WTC11 (cell line): Measurements from ENCODE around the gene NRSN2. TPM values are rescaled to one million over a fixed set of nuclear protein-coding genes. Genes with fewer than 3 reads are reported as not detected.

Experiments used
- ATAC-seq: fragments of 200-7000 bp; cut with Tn5 transposase; 2 replicates; pipeline ENCODE4 v1.10.0; 2021; ENCODE audit warnings: mild to moderate bottlenecking, moderate library complexity
- CTCF ChIA-PET: fragments of 300-600 bp; sonication (Branson Sonifier 250); formaldehyde crosslinking; loops from one replicate; lab custom pipeline; 2021; ENCODE audit warnings: antibody characterized with exemption; lab: Charles Lee
- POLR2A ChIA-PET: fragments of 350-600 bp; sonication (Branson Sonifier 250); formaldehyde crosslinking; loops from one replicate; lab custom pipeline; 2021; ENCODE audit warnings: antibody characterized with exemption; lab: Charles Lee
- DNase-seq: peaks from one replicate; pipeline ENCODE4 v3.0.0; 2021; ENCODE audit warnings: low spot score
- H3K27ac Mint-ChIP-seq: 2 replicates; pipeline ENCODE4 v1.8.0; 2021; ENCODE audit warnings: mixed read lengths
- H3K27me3 Mint-ChIP-seq: 2 replicates; pipeline ENCODE4 v1.8.0; 2021; ENCODE audit warnings: low read depth, mild to moderate bottlenecking, moderate library complexity, mixed read lengths
- H3K36me3 Mint-ChIP-seq: 2 replicates; pipeline ENCODE4 v1.8.0; 2021; ENCODE audit warnings: mixed read lengths
- H3K4me1 Mint-ChIP-seq: 2 replicates; pipeline ENCODE4 v1.8.0; 2022; ENCODE audit warnings: mixed read lengths
- H3K4me3 Mint-ChIP-seq: 2 replicates; pipeline ENCODE4 v1.8.0; 2021; ENCODE audit warnings: mild to moderate bottlenecking, moderate library complexity, mixed read lengths
- H3K9me3 Mint-ChIP-seq: 2 replicates; pipeline ENCODE4 v1.8.0; 2021; ENCODE audit warnings: mixed read lengths
- ATF2 ChIP-seq: sonication (generic); formaldehyde crosslinking; IDR thresholded peaks from 2 replicates; pipeline ENCODE4 v1.8.1; 2022; ENCODE audit warnings: low read depth, missing genetic modification reagents, borderline replicate concordance
- ATF6 ChIP-seq: sonication (generic); formaldehyde crosslinking; IDR thresholded peaks from 2 replicates; pipeline ENCODE4 v1.8.1; 2023; ENCODE audit warnings: mild to moderate bottlenecking, missing genetic modification reagents
- CREB1 ChIP-seq: sonication (generic); formaldehyde crosslinking; IDR thresholded peaks from 2 replicates; pipeline ENCODE4 v1.8.0; 2023; ENCODE audit warnings: mild to moderate bottlenecking, missing genetic modification reagents
- E2F4 ChIP-seq: sonication (generic); formaldehyde crosslinking; IDR thresholded peaks from 2 replicates; pipeline ENCODE4 v1.8.1; 2022; ENCODE audit warnings: low read depth, mild to moderate bottlenecking, moderate library complexity, missing genetic modification reagents, borderline replicate concordance
- E2F5 ChIP-seq: sonication (generic); formaldehyde crosslinking; IDR thresholded peaks from 2 replicates; pipeline ENCODE4 v1.8.1; 2022; ENCODE audit warnings: mild to moderate bottlenecking, moderate library complexity, missing genetic modification reagents
- ELF4 ChIP-seq: sonication (generic); formaldehyde crosslinking; IDR thresholded peaks from 2 replicates; pipeline ENCODE4 v1.8.1; 2022; ENCODE audit warnings: low read depth, mild to moderate bottlenecking, moderate library complexity, missing genetic modification reagents
- JUN ChIP-seq: sonication (generic); formaldehyde crosslinking; IDR thresholded peaks from 2 replicates; pipeline ENCODE4 v1.8.0; 2023; ENCODE audit warnings: mild to moderate bottlenecking, missing genetic modification reagents
- KAT7 ChIP-seq: sonication (generic); formaldehyde crosslinking; IDR thresholded peaks from 2 replicates; pipeline ENCODE4 v1.8.1; 2023; ENCODE audit warnings: missing genetic modification reagents, mild to moderate bottlenecking, borderline replicate concordance
- MXD4 ChIP-seq: fragments of 250-450 bp; sonication (Bioruptor Pico); IDR thresholded peaks from 2 replicates; pipeline ENCODE4 v1.8.0; 2021; ENCODE audit warnings: mild to moderate bottlenecking, moderate library complexity, borderline replicate concordance
- NR3C1 ChIP-seq: sonication (generic); formaldehyde crosslinking; conservative IDR thresholded peaks from 2 replicates; pipeline ENCODE4 v1.8.1; 2023; ENCODE audit warnings: low read depth, mild to moderate bottlenecking, missing genetic modification reagents
- USF2 ChIP-seq: sonication (generic); formaldehyde crosslinking; IDR thresholded peaks from 2 replicates; pipeline ENCODE4 v1.8.1; 2023; ENCODE audit warnings: mild to moderate bottlenecking, missing genetic modification reagents, moderate library complexity
- ZNF138 ChIP-seq: sonication (generic); formaldehyde crosslinking; conservative IDR thresholded peaks from 2 replicates; pipeline ENCODE4 v1.8.1; 2022; ENCODE audit warnings: mild to moderate bottlenecking, moderate library complexity, missing genetic modification reagents
- ZNF219 ChIP-seq: sonication (generic); formaldehyde crosslinking; IDR thresholded peaks from 2 replicates; pipeline ENCODE4 v1.8.0; 2023; ENCODE audit warnings: missing genetic modification reagents, mild to moderate bottlenecking, borderline replicate concordance
- ZNF281 ChIP-seq: sonication (generic); formaldehyde crosslinking; IDR thresholded peaks from 2 replicates; pipeline ENCODE4 v1.8.0; 2023; ENCODE audit warnings: mild to moderate bottlenecking, missing genetic modification reagents
- ZNF425 ChIP-seq: fragments of 250-450 bp; sonication (Bioruptor Pico); conservative IDR thresholded peaks from 2 replicates; pipeline ENCODE4 v1.9.0; 2021; ENCODE audit warnings: mild to moderate bottlenecking
- total RNA-seq: library from RNA; stranded (reverse); gene quantifications from 3 replicates; pipeline ENCODE4 v1.2.3, GENCODE V29; 2021

NRSN2 gene
- total RNA-seq, 1 experiment from 2014 or later: 23.0 TPM

- Mint-ChIP-seq H3K9me3 (no peaks in the 10 kb centered on the region), H3K36me3 (no peaks in the 10 kb centered on the region), H3K27me3 (peaks cover 25% of the 10 kb centered on the region), H3K27ac (no peak overlapping the region), H3K4me1 (no peaks in the 10 kb centered on the region), H3K4me3 (peak overlapping the region; percentile 66)
- peak; percentile 17 for ATAC-seq
- TF ChIP-seq E2F4 (CRISPR knock-in tag) (no peak), KAT7 (CRISPR knock-in tag) (no peak), ZNF138 (CRISPR knock-in tag) (no peak)
- ChIA-PET POLR2A (interaction anchor here (0.8 to 1.6 kb wide), 5 partner anchors 25 to 193 kb away, joined by 3 to 10 read pairs (median 4); partner anchors contain the start of genes CSNK2A1, RBCK1 and SOX12), CTCF (interaction anchor here (1.2 to 5.3 kb wide), 5 partner anchors 12 to 49 kb away, joined by 4 to 30 read pairs (median 7); no protein-coding TSS in a partner anchor)
- no peak for DNase-seq
These were observed 35.6 kb downstream of the NRSN2 start for GRCh38 chr20:382291-383115.

GRCh38 chr20:383889-384288, 37.0 kb downstream of the NRSN2 start:
- H3K27ac Mint-ChIP-seq: no peak overlapping the region
- ATAC-seq (no peak), DNase-seq (no peak)
- ChIA-PET CTCF (interaction anchor here (5.3 kb wide), 1 partner anchor 22 kb away, joined by 30 read pairs; no protein-coding TSS in a partner anchor), POLR2A (interaction anchor here (0.8 kb wide), 1 partner anchor 24 kb away, joined by 4 read pairs; the partner anchor contains the start of gene RBCK1)
- H3K4me1 Mint-ChIP-seq: no peaks in the 10 kb centered on the region
- H3K36me3 Mint-ChIP-seq: 0 out of 2 replicates have a peak, but pooled peaks cover 4% of the 10 kb centered on the region
- no peaks in the 10 kb centered on the region for H3K9me3 Mint-ChIP-seq
- no peak overlapping the region for H3K4me3 Mint-ChIP-seq
- no peak for TF ChIP-seq JUN (CRISPR knock-in tag)
- TF ChIP-seq CREB1: no peak
- peaks cover 25% of the 10 kb centered on the region for H3K27me3 Mint-ChIP-seq

GRCh38 chr20:384723-385122, 37.8 kb downstream of the NRSN2 start:
- H3K27ac Mint-ChIP-seq: no peak overlapping the region; the same call in 1 of the 2 replicates
- no peak for DNase-seq
- H3K4me1 Mint-ChIP-seq: no peaks in the 10 kb centered on the region
- ChIA-PET POLR2A (interaction anchor here (0.8 to 1.0 kb wide), 3 partner anchors 9 to 23 kb away, joined by 3 to 4 read pairs (median 4); partner anchors contain the start of gene RBCK1), CTCF (interaction anchor here (5.3 kb wide), 1 partner anchor 22 kb away, joined by 30 read pairs; no protein-coding TSS in a partner anchor)
- H3K27me3 Mint-ChIP-seq: peaks cover 25% of the 10 kb centered on the region
- no peaks in the 10 kb centered on the region for H3K9me3 Mint-ChIP-seq
- H3K36me3 Mint-ChIP-seq: 0 out of 2 replicates have a peak, but pooled peaks cover 6% of the 10 kb centered on the region
- no peak overlapping the region for H3K4me3 Mint-ChIP-seq
- no peak for ATAC-seq
- TF ChIP-seq ZNF425 (CRISPR knock-in tag) (no peak), USF2 (CRISPR knock-in tag) (no peak), ATF2 (CRISPR knock-in tag) (no peak), KAT7 (CRISPR knock-in tag) (no peak), ATF6 (CRISPR knock-in tag) (no peak), ELF4 (no peak), CREB1 (no peak), ZNF281 (CRISPR knock-in tag) (no peak), E2F5 (CRISPR knock-in tag) (no peak), ZNF219 (CRISPR knock-in tag) (no peak), ZNF138 (CRISPR knock-in tag) (no peak), NR3C1 (CRISPR knock-in tag) (no peak), MXD4 (CRISPR knock-in tag) (no peak)
